ENCODE measurements around the gene HS1BP3.

The HS1BP3 gene

DNA sequence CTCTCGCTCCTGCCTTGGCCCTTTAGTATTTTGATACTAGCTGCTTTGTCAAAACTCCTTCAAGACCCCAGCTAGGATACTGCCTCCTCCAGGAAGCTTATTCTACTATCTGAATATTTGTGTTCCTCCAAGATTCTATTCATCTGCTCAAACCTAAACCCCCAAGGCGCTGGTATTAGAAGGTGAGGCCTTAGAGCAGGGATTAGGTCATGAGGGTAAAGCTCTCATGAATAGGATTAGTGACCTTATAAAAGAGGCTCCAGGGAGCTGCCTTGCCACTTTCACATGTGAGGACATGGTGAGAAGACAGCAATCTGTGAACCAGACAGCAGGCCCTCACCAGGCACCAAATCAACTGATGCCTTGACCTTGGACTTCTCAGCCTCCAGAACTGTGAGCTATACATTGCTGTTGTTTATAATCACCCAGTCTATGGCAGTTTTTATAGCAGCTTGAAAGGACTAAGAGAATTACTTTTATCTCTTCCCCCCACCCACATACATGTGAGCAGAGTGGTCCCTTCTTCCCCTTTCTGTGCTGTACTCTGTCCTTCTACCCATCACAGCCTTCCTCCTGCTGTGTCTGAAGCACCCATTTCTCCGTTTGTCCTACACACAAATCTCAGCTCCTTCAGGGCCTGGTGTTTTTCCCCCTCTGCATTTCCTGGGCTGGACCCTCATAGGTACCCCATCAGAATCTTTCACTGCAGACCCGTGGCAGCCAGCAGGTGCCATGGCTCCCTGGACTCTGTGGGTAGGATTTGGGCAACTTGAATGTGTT lies 54.5 kb downstream of the HS1BP3 start:
- no peak for DNase-seq

DNA sequence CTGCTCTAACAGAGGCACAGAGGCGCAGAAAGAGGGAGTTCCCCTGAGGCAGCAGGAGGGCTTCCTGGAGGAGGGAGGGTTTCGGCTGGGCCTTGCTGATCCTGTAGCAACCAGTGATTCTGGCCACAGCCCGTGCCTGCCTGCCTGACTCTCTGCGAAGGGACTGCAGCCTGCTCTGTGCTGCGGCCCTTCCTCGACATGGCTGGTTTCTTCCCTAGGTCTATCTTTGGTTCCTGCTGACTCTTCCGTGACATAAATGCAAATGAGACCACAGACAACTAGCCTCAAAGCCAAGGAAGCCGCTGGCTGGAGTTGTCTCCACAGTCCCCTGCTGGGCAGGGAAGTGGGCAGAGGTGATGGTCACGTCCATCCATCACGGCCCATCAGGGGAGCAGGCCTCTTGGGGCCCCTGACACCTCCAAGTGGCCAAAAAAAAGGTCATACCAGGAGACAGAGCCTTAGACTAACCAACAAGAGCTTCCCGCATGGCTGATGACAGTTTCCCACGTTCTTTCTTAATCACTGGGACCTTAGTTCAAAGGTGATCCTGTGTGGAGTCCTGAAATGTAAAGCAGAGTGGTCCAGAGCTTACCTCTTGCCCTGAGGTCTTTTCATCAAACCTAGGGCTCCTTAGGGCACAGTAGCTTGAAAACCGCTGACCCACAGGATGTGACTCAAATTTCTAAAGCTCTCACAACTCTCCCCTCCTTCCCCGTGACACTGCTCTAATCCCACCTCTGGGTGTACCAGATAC lies 55.3 kb downstream of the HS1BP3 start:
- no peak for DNase-seq

DNA sequence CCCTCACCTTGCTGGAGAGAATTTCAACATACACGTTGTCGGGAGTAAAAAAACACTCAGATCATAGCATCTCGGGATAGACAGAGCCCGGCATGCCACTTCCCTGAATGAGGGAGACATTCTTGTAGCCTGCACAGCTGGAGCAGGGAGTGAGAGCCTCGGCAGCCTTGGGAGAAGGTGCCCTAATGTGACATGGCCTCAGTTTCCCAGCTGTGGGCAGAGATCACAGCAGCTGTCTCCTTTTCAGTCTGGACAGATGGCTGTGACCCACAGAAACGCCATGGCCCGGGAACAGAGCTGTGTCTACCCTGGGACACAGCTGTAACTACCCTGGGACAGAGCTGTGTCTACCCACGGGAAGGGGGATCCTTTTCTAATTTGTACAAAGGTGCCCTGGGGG lies 55.9 kb downstream of the HS1BP3 start:
- DNase-seq: no peak

DNA sequence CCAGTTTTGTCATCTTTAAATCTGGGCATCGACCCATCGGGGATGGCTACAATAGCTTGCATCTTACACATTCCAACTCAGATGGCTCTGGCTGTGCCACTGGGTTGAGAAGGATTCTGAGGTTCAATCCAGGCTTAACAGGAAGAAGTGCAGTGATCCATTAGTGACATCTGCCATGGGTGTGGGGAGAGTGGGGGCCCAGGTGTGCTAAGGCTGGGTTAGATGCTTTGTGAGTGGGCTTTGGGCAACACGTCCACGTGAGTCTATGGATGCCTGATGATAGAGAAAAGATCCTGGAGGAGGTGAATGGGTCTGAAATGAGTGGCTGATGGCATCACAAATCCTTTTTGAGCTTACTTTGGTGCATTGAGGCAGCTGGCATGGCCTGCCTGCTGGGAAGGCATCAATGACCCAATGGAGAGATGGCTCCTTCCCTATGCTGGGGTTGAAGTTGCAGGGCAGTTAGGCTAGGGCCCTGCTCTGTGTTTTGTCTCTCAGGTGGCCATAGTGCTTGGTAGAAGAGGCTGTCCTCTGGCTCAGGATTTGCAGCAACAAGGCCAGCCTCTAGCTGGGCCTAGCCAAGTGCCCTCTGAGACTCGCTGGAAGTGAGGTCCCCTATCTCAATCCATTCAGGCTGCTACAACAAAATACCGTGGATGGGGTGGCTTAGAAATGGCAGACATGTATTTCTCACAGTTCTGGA lies 56.7 kb downstream of the HS1BP3 start:
- no peak for DNase-seq

DNA sequence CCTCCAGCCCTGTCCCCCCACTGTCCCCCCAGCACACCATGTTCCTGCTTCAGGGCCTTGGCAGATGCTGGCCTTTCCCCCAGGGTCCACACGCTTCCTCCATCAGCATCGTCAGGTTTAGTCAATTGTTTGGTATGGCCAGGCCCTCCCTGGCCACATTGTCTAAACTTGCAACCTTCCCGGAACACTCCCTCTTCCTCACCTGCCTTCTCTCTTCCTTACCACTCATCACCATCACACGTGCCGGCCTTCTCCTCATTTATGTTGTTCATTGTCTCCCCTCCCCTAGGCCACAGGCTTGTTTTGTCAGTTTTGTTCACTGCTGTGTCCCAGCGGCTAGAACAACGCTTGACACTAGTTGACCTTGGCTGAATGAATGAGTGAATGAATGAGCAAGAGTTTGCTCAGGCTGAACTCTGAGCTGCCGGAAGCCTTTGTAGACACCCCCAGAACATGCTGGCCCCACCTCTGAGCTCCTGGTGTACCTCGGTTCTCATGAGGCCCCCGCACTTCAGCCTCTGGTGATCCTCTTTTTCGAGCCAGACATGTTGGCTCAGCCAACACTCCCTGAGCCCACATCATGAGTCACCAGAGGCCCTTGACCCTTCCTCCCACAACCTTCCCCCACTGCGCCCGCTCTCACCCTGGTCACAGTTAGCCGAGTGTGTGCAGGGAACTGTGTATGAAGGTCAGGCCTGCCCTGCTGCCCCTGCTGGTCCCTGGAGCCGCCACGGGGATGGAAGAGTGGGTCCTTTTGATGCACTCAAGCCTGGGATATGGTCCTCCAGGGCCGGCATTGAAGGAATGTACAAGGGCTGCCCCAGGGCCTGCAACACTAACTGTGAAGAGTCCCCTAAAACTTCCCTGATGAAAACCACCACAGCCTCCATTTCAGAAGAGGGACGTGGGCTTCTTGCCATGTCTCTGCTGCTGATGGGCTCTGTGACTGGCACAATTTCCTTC lies 57.5 kb downstream of the HS1BP3 start:
- no peak for DNase-seq

DNA sequence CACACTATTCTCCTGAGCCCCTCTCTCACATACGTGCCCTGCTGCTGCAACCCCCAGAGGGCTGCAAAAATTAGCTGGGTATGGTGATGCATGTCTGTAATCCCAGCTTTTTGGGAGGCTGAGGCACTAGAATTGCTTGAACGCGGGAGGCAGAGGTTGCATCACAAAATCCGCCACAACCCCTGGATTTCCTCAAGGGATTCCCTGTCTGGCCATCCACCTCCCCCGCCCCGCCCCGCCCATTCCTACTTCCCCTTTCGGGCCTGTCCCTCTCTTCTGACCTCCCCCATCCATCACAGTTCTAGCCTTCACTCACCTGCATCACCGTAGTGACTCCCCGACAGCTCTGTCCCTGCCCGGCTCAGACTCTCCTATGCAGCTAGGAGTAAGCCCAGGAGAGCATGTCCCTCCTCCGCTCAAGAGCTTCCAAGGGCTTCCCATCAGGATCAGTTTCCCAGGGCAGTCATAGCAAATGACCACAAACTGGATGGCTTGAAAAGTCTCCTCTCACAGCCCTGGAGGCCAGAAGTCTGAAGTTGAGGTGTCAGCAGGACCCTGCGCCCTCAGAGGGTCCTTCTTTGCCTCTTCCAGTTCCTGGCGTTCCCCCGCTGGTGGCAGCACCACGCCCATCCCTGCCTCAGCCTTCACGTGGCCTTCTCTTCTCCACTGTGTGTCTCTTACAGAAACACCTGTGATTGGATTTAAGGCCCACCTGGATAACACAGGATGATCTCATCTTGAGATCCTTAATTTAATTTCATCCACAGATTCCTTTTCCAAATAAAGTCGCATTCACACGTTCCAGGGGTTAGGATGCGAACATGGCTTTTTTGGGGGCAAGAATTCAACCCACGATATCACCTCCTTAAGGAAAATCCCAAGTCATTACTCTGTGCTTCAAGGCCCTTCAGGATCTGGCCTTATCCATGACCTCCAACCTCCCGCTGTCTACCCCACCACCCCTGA lies 58.5 kb downstream of the HS1BP3 start:
- DNase-seq: no peak

DNA sequence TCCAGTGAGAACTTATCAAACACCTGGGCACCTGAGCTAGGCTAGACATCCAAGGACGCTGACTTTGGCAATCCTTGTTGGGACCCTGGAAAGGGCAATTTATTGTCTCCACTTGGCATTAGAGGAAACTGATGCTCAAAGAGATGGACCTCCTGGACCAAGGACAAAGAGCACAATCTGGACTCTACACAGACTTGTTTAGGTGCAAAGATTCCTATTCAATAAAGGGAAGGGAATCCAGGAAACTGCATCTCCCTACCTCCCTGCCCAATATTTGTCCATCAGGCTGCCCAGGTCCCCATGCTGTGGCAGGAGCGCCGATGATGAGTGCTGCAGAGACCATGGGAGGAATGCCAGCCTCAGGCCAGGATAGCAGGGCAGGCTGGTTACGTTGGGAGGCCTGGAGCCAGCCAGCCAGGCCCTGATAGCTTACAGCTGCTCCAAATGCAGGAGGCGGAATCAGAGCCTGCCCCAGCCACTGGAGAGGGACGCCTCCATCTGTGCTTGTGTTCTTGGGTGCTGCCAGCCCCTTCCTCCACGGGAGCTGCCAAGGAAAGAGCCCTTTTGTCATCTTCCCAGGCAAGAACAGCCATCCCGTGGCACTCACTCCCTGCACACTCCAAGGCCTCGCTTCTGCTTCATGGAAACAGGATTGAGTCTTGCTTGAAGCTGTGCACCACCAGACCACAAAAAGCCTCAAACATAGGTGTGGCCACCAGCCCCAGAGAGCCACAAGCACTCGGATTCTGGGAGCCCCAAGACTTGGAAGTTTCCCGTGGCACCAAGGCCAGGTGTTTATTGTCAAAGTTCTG lies 60.0 kb downstream of the HS1BP3 start:
- no peak for DNase-seq

DNA sequence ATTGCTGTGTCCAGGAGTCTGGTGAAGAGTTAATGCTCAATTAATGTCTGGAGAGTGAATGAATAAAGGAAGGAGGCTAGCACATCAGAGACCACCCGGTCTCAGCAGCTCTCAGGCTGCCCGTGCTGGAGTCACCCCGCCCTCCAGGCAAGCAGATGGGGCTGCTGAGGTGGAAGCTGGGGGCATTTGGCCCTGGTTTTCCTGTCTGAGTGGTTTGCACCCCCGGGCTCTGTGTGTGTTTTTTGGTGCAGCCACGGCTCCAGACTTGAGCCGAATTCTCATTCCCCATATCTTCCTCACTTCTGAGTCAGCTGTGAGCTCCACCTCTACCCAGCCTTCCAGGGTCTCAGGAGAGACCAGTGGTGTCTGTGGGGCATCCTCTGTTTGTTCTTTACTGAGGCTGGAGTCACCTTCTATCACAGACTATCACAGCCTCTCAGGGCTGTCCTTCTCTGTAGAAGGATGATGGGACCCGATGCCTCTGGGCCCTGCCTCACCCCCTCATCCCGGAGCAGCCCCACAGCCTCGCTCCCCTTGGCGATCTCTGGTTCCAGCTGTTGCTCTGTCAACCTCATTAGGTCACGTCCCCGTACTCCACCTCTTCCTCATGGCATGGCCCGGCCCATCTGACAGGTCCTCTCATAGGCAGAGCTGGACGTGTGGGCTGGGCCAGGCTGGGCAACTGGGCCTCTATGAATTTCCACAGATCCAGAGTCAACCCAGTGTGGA lies 60.8 kb downstream of the HS1BP3 start:
- no peak for DNase-seq

DNA sequence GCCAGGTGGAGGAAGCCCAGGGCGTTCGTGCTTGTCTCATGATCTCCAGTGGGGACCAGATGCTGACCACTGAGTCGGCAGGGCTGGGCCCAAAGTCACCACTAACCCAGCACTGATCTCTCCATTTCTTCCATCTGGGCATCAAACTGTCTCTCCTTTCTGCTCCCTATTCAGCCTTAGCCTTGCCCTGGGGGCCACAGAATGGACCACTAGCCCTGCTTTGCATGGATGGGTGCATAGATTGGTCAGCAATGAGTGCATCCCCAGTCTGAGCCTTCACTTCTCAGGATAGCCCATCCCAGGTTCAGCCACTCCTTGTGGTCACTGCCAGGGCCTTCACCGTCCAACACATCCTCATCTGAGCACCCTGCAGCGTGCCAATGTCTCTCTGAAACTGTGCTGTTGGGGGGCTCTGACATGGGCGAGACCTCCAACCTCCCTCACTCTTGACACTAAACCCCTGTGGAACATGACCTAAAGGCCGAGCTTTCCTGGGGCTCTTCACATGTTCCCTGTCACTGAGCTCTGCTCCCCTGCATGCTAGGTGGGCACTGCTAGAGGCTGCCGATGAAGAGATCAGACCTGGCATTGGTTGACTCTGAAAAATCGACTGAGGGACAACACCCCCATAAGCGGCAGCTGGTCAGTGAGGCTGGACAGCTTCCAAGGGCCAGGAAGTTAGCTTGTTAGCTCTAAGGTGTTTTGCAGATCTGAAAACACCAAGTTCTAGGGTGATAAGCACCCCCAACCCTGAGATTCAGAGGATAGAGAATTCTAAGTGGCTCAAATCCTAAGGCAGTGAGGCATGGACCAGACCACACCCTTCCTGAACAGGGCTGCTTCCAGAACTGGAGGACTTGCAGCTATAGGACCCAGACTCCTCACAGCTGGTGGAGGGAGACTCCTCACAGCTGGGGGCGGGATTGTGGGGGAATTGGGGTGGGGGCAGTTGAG lies 61.7 kb downstream of the HS1BP3 start:
- no peak for DNase-seq

DNA sequence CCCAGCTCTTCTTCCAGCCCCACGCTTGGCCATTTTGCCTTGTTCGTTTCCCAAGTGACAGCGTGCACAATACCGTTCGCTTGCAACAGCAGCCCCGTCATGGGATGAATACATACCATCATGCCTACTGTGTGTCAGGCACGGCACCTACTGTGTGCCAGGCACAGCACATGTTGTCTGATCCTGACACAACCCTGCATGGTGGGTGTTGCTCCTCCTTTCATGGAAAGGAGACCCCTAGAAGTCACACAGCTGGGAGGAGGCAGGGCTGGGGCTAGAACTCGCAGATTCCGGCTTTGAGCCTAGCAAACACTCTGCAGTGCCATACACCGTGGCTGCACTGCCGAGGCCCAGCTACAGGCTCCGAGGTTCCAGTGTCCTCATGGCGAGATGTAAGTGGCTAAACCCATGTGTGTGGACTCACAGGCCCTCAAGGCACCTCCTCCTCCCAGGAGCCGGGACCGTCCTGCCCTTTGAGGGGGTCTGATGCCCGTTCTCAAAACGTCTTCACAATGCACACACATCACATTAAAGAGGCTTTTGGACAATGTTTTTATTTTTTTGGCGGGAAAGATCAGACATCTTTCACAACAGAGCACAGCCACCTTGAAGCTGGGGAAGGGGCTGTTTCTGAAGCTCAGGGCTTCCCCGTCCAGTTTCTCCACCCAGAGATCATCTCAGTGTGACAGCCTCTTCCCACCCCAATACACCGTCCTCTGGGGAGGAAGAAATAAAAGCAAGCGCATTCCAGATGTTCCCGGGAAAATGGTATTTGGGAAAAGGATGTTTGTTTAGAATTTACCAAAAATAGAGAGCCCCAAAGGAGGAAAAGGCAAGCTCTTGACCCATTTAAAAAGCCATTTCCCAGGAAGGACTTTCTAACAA lies 64.9 kb downstream of the HS1BP3 start:
- DNase-seq: no peak

DNA sequence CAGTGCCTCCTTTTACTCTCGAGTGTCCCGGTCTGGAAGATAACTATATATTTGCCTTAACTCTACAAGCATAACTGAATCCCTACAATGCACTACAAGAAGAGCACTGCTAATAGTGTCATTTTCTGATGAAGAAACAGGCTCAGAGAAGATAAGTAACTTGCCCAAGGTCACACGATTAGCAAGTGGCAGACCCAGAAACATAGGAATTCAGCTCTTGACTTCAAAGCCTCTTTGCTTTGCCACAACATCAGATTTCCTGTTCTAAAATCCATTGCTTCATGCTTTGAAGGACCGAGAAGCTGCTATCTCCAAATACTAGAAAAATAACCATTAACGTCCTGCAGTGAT lies 65.6 kb downstream of the HS1BP3 start:
- no peak for DNase-seq

DNA sequence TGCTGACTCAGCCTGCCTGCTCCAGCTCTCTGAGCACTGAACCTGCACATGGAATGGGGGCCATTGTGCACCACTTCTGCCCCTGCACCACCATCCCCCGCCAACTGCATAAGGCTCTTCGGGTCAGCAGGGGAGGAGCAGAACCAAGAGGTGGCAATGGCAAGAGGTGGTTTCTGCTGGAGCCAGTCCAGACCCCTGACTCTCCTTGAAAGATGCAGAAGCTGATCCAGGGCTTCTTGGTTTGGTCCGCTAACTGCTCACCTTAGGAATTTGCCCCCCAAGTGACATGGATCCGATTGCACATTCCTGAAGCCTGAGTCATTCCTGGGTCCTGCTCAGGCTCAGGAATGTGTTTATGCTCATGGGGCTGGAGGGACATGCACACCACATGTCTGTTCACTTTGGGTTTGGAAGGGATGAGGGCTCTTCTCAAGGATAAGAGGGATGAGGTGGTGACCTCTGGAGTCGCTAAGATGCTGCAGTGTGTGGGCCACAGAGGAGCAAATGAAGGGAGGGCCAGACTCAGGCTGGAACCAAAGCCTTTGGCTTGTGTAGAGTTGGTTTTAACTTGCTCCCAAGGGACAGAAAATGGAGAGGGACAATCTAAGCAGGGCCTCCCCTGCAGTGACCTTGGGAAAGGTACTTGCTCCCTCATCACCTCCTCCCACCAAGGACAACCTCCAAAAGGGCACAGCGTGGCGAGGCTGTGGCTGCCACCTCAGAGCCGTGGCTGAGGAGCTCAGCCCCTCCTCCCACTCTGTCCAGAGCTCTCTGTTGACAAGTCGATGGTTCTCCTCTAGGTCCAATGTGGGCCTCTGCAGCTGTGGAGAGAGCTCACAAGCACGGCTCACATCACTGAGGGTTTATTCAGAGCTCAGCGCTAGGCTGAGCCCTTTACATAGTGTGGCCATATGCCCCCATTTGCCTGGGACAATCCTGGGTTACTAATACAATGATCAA lies 66.2 kb downstream of the HS1BP3 start:
- DNase-seq: peak; percentile 28

DNA sequence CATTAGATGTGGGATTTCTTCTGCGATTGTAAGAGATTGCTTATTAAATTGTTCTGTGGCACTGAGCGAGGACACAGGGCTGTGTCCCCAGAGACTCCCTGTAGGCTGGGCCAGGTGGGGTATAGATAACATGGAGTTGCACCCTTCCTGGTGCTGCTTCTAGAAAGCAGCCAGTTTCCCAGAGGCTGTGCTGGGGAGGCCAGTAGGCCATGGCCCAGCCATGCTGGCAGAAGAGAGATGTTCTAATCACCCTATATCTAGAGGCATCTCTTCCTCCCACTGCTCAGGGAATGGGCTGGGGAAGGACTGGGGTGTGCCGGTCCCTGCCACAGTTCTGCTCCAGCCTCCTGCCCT lies 66.9 kb downstream of the HS1BP3 start:
- no peak for DNase-seq

DNA sequence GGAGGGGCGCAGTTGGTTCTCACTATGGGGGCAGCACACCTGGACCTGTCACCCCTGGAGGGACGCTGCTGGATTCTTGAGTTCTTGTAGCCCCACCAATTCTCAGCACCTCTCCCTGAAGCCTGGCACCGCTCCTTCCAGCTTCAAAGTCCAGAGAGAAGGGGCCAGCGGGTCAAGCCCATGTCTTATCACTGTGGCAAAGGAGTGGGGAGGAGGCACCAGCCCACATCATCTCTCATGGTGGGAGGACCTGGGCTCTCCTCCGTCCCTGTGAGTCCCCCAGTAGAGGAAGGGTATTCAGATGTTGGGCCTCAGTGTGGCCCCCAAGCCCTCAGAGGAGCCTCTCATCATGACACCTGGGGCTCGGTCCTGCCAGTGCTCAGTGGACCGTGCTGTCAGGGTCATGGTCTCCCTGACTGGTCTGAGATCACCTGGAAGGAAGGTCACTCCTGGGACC lies 67.4 kb downstream of the HS1BP3 start:
- DNase-seq: no peak

DNA sequence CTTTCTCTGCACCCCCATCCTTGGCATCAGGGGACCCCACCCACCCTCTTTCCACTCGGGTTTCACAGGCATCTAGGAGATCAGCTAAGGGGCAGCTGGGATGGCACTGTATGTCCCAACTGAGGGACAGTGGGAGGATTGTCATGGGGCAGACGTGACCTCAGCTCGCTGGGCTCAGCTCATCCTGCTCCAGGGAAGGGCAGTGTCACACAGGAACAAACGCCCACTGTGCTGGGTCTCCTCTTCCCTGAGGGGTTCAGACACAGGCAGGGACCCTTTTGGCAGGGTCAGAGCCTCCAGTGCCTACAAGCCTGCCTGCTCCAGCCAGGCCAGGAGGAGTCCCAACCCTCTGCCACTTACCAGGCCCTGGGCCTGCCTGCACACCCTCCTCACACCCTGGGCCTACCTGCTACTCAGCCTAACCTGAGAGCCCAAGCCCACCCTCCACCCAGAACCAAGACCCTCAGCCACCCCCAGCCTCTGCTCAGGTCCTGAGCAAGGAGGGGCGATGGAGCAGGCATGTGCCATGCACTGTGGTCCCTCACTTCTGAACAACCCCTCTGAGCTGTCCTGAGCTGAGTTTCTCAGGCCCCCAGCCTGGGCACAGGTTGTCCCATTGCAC lies 68.2 kb downstream of the HS1BP3 start:
- DNase-seq: no peak

Measured in GOT3 (cell line).